Stimulated activated CD4-positive, alpha-beta T cell treated with anti-CD3 and anti-CD28 coated beads, TNF-alpha, amount 100 ng/mL, for 48 hours (primary cell): ENCODE results near the gene C1orf105.

ENCODE experiments used
- DNase-seq, 3 donors: peaks; one replicate each; pipeline ENCODE4 v3.0.0-alpha.2; 2020; ENCODE audit warnings: low read depth in 3 of 3

C1orf105 gene

DNA sequence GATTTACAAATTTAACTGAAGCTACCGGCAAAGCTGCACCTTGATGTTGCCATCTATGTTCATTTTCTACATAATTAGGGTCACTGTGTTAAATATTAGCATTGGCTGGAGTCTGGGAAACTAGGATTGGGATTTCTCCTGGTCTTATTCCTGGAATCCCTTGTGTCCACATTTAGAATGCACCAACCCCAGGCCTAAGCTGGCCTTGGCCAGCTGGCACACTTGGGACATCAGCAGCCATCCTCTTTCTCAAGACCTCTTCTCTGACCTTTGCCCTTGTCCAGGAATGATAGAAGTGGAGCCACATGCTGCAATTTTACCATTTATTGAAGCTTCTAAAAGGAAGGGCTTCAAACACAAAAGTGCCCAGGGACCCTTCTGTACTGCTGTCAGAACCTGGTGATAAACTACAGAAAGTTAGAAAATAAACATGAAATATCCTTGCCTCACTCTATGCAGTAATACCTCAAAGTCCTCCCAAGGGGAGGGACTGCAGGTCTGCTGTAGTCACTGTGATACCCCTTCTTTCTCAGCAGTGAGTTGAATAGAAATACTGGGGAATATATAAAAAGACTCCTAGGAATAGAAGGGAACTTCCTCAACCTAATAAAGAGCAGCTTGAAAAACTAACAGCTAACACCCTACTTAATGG, 37.1 kb downstream of the C1orf105 start:
- DNase-seq: no peak

DNA sequence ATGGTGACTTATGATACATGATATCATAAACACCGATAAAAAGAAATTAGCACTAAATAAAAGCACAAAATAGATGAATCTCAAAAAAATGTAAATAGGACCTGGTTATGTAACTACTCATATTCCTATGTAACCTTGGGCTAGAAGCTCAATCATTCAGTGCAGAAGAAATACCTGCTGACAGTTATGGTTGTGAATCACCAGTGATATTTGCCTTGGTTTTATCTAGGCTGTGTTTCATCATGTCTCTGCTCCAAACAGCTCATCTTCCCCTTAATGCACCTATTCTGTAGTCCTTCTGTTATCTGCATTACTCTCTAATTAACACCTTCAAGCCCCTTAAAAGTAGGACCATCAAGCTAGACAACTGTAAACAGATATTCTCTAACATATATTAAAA, 39.7 kb downstream of the C1orf105 start:
- no peak for DNase-seq

DNA sequence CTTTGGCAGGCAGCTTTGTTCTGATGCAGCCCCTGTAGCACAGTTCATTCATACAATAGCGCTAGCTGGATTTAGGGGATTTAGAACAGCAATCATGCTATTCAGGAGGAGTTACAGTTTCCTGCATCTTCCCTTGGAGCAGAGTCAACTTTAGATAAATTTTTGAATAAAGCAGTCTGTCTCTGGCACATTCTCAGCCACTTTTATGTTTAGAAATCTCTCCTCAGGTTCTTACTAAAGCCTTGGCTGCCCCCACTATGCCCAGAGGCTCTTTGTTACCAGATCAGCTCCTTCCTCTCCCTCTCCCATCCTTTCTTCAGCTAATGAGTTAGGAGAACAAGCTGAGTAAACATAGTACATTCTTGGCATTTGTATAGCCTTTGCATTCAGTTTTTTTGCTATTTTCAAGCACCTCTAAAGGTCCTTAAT, 40.4 kb downstream of the C1orf105 start:
- no peak for DNase-seq

DNA sequence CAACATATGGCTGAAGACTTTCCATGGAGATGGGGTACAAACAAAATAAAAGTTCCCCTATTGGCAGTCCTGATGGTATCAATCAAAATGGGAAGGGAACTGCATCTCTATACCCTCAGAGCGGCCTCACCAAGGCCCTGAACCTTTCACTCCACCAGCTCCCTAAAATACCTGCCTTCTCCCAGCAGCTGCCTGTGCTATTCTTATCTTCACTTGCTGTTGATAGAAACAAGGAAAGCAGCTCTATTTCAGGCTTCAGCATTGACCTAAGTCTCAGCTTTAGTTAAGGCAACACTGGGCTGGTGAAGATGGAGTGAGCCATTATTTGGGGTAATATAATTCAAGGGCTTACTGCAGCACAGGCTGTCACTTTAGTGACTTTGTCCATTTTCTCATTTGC, 45.1 kb downstream of the C1orf105 start:
- DNase-seq: no peak

DNA sequence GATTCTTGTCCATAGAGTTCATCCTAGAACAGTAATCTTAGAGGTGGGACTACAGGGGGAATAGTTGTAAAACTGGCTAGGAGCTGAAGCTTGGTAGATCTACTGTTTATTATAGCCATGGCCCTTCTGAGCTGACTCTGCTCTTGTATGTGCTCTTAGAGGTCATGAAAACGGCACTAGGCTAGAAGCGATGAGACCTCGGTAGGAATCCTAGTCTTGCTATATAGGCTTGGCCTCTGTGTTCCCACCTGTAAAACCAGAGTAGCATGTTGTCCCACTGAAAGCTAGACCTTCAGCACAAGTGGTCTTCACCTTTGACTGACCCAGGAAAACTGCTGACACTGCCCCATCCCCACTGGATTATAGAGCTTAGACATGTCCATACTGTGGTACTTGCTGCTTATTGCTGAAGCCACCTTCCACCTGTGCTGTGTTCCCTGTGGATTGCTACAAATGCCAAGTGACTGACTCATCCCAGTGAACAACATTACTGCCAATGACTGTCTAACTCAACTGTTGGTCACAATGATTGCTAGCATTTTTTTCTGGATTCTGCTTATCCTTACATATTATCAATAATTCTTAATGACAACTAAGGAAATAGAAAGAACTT, 46.4 kb downstream of the C1orf105 start:
- DNase-seq: no peak

DNA sequence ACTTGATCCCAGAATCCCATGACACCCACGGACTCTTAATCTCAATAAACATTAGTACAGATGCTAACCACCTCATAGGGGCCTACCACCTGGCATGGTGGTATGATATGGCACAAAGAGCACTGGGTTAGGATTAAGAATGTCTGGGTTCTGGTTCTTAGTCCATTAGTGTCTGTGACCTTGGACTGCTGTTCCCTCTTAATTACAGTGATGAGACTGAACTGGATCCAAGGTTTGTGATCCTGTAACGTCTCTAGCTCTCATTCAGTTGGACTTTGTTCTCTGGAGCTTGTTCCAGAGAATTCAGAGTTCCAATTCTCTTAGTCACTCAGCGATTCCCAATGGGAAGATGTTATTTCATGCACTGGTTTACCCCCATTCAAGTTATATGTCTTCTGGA, 47.0 kb downstream of the C1orf105 start:
- DNase-seq: no peak

DNA sequence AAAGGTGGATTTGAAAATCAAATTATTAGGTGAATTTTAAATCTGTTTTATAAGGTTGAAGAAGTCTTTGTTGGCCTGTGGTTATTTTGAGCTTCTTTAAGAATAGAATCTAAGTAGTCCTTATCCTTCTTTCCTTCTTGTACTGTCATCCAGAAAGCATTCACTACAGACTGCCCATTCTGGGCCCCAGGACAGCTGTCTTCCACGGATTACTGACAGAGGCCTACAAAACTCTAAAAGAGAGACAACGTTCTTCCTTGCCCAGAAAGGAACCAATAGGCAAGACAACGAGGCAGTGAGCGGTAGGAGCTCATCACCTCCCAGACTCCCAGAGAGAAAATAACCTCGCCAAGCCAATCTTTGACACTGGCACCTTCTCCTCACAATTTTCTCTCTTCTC, 47.8 kb downstream of the C1orf105 start:
- DNase-seq: no peak

DNA sequence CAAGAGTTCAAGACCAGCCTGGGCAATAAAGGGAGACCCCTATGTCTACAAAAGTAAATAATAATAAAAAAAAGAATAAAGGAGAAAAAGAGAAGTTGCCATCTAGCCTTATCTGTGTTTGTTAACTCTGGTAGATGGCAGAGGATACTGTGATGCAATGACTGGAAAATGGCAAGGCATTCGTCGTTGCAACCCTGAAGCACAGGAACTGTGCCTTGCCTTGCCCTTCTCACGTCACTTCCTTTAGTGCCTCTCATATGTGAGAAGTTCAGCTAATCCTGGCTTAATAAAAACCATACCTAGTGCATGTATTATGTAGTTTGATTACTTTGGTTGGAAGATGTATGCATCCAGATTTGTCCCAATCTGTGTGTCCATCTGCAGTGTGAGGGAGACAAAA, 49.2 kb downstream of the C1orf105 start:
- no peak for DNase-seq

DNA sequence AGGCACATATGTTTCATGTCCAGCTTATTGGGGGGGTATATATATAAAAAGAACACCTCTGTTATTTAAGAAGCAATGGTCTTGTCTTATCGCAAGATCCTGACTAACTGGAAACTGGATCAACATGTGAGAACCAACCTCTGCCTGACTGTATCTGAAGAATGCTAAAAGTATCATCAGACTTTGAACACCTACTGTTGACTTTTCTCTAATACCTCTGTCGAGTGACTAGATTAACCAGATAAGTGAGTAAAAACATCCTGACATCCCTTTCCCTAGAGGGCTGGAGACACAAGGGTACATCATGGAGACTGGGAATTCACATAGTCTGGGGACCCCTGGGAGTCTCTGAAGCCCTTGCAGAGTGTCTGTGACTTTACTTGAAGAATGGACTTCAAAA, 49.7 kb downstream of the C1orf105 start:
- DNase-seq: no peak

DNA sequence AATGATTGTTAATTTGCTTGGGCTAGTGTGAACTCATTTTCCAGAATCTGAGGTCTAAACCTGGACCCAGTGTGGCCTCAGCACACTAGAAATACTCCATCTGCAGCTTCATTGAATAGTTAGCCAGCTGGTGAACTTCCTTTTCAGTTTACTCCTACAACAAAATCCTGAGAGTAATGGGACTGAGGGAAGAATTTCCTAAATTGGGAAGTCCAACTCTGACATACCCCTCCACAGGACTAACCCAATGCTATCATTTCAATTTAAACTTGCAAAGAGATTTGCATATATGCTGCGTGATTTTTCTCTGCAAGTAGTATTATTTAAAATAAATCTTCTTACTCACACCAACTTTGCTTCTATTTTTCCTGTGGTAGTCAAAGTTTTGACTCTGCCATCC, 51.2 kb downstream of the C1orf105 start:
- DNase-seq: no peak

DNA sequence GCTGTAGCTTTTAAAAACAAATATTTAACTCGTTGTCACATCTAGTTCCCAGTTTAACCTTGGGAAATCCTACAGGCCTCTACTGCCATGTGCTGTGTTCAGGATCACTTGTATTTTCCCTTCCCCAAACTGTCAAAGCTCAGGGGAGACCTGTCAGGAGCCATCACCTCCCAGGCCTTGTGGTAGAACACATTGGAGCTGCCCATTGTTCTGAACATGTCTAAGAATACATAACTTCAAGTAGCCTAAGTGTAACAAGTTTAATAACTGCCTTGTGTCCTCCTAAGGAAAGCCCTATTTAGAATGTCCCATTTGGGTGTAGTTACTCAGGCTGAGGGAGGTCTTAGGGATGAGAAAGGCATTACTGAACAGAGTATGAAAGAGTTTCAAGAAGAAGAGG, 52.0 kb downstream of the C1orf105 start:
- DNase-seq: no peak

DNA sequence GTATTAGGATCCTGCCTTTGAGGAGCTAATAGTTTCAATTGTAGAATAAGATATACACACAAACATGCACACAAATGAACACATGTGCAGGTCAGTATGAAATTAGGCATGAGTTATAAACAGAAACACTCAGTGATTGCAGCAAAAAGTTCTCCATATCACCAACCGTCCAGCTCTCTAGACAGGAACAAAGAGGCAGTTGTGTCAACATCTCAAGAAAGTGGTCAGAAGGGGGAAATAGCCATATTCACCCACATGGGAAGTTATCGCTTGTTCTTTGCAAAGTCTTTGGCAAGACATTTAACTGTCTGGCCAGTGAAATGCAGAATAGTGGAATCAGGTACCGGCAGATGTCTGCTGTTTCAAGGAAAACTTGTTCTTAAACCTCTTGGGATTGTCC, 52.8 kb downstream of the C1orf105 start:
- no peak for DNase-seq

DNA sequence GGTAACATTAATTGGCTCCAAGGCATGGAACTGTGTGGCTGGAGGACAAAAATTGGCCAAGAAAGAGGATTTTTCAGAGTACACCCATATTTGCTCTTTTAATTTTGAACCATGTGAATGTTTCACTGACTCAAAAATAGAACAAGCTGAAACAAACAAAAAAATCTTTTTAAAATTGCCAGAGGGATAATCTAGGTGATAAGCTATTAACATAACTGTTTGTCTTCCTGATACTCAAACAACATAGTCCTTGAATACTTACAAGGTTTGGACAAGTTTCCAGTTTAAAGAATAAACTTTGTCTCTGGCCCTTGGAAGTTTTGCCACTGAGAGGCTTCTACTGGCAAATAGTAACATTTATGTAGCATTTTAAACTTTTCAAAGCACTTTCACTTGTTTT, 53.4 kb downstream of the C1orf105 start:
- DNase-seq: no peak

DNA sequence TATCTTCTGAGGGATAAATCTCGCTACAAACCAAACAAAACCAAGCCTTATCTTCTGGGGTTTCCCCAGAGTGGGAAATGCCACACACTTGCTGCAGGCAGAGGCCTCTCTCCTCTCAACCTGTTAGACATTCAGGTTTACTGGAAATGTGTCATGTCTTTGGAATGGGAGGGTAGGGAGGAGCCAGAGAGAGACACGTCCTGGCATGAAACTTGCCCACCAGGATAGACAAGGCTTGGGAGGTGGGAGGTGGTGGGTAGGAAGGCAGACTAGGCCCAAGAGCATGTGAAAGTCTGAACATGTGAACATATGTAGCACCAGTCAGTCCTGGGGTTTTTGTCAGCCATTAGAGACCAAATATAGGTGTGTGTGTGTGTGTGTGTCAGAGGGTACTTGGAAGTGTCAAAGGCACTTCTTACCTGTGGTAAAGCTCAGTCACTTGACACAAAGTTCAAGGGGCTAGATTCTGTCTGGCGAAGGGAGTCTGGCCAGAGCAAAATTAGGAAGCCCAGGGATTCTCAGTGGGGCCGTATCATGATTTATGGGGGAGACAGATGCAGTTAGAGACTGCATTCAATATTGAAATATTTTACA, 55.8 kb downstream of the C1orf105 start:
- no peak for DNase-seq

DNA sequence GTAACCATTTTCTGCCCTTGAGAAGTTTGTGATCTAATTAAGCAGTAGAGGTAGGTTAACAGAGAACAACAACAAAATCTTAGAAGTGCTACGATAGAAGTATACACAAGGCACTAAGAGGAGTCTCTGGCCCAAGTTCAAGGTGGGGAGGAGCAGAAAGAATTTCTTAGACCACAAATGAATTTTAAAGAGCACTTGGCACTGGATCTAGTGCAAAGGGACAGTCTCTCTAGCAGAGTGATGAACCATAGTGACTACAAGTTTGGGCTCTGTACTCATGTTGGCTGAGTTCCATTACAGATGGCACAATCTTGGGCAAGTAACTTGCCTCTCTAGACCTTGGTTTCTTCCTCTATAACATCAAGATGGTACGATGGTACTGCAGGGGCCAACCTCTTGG, 56.7 kb downstream of the C1orf105 start:
- no peak for DNase-seq

DNA sequence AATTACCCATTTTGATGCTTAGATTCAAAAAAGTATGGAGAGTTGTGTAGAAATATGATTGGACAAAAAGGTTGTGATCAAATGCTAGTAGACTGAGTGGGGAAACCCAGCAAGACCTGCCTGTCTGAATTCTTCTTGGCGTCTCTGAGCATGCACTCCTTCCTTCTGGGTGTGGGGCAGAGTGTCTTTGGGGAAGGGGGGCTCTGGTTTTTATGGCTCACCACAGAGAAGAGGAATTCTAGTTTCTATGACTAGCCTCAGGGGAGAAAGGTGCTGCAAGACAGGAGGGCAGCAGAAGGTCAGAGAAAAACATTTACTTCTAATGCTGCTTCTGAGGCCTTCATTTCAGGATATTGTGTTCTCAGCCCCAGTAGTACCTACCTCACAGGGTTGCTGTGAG, 57.3 kb downstream of the C1orf105 start:
- no peak for DNase-seq

DNA sequence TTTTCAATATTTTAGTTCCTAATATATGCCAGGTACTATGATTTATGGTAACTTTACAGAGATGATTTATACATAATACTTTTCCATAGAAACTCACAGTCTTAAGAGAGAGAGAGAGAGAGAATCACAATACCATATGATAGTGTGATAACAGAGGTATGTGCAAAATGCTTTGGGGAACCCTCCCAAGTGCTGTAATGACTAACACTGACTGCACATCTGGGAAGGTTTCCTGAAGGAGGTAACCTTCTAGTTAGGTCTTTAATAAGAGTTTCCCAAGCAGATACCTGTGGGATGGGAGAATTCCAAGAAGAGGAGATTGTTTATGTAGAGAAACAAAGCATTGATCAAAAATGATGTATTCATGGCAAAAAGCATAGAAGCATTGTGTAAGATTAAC, 58.0 kb downstream of the C1orf105 start:
- DNase-seq: no peak

DNA sequence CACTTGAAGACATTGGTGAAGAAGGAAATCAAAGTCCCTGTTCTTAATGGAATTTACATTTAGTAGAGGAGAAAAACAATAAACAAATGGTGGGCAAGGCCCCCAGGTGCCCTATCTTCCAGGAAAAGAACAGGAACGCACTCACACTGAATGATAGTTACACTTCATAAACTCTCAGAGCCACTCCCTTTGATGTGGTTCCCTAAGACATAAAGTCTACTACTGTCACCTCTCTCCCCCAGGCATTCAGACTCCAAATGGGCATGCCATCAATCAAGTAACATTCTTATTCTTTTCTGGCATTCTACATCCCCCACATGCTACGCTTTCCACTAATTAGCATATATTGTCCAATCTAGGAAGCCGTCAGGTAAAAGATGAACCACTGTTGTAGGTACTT, 59.9 kb downstream of the C1orf105 start:
- no peak for DNase-seq

DNA sequence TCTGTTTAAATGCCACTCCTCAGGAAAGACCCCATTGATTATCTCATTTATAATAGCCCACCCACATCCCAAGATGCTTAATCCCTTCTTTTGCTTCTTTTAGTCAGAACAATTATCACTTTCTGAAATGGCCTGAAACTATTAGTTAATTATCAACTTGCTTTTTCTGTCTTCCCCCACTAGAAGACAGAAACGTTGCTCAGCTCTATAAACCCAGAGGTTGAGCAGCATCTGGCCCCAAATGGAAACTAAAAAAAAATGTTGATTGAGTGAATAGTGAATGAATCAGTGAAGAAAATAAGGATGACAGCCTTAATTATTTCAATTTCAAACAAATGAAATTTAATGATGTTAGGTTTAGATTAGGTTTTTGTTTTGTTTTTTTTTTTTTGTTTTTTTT, 61.6 kb downstream of the C1orf105 start:
- no peak for DNase-seq

DNA sequence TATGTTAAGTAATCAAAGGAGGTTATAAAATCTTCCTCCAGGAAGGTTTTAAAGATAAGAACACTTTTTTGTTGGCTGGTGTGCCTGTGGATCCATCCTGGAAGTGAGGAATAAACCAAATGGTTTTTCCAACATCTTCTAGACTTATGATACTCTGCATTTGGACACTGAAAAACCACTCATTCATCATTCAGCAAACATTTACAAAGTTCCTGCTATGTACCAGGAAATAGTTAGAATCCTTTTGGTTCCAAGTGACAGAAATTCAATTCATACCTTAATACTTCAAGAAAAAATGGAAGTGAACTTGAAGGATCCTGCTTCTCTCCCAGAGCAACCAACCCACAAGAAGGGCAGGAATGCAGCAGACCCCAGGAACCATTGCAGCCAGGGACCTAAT, 63.0 kb downstream of the C1orf105 start:
- DNase-seq: no peak

DNA sequence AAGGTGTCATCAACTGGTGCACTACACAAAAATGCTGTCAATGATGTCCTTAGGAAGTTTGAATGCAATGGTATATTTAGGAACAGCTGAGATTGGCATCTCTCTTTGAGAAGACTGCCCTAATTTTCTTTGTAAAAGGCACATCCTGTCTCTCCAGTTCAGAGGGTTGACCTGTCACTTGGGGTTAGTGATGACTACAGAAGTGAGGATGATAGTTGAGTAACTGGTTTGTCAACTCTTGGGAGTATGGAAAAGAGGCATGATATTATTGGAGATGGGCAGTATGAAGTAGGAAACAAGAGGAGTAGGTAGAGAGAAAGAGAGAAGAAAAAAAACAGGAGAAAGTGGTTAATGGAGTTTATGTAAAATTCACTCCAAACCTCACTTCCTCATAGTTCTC, 63.8 kb downstream of the C1orf105 start:
- DNase-seq: no peak

DNA sequence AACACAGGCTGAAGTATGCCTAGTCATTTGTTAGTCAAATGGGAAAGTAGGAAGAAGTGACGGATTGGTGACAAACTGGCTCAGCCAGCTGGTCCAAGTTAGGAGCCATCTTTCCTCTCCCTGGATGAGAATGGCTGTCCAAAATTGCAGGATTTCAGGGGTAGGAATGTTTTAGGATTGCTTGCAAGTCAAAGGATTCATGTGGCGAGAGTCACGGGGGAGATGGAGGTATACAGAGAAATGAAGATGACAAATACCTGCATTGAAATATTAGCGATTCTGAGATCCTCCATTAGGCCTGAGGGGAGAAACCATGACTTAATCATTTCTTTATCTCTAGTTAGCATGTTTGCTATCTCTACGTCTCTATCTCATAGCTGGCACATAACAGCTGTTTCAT, 65.1 kb downstream of the C1orf105 start:
- no peak for DNase-seq

DNA sequence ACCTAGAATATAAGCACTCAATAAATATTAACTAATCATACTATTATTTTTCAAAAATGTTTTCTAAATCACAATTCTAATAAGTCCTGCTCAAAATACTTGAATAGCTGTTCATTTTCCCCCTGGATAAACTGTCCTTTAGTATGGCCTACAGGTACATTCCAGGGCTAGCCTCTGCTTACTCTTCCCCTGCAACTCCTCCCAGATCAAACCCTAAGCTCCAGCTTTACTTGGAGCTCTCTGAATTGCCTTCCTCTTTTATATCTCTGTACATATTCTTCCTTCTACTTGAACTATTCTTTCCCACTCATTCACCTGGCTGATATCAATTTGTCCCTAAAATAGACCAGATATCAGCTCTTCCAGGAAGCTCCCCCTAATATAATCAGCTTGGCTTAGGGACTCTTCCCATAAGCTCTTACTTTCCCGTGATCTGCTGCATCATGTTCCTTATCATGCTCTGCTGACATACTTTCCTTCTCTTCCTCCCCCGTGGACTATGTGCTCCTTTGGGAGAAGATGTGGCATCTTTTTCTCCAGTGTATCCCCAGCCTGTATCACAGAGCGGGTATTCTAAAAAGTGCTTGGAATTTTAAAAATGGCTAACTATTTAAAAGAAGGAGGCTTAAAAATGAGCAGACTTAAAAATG, 66.4 kb downstream of the C1orf105 start:
- DNase-seq: no peak
